Activated naive CD4-positive, alpha-beta T cell treated with anti-CD3 and anti-CD28 coated beads, Interleukin-2, amount 50 U/mL, for 72 hours (primary cell): ENCODE data around the gene TEX22. TPM values are rescaled to one million over a fixed set of nuclear protein-coding genes. Genes with fewer than 3 reads are reported as not detected.

Experiments used
- ATAC-seq, 2 donors: fragments of 150-1000 bp; cut with Tn5 transposase; 2 replicates each; pipeline ENCODE4 v1.10.0; 2021; ENCODE audit warnings: mild to moderate bottlenecking in 2 of 2, moderate library complexity in 2 of 2
- DNase-seq, 2 donors: peaks; one replicate each; pipeline ENCODE4 v3.0.0; 2021 to 2022; ENCODE audit warnings: low spot score in 2 of 2
- H3K27ac Mint-ChIP-seq, 2 donors: one replicate each; pipeline ENCODE4 v1.8.0; 2022; ENCODE audit warnings: mild to moderate bottlenecking in 2 of 2, mixed read lengths in 2 of 2
- H3K36me3 Mint-ChIP-seq, 2 donors: one replicate each; pipeline ENCODE4 v1.8.0; 2022; ENCODE audit warnings: mixed read lengths in 2 of 2
- H3K9me3 Mint-ChIP-seq, 2 donors: one replicate each; pipeline ENCODE4 v1.8.0; 2022; ENCODE audit warnings: mixed read lengths in 2 of 2
- total RNA-seq, 2 donors: library from RNA; stranded (reverse); gene quantifications; one replicate each; pipeline ENCODE4 v1.2.3, GENCODE V29; 2022

TEX22 gene
- total RNA-seq, 2 donors from 2014 or later = 2.0 to 4.6 TPM

GRCh38 chr14:105378873-105379685 lies 19.3 kb upstream of the TEX22 start:
- peaks cover 0 to 5% of the 10 kb centered on the region in 2 donors for H3K9me3 Mint-ChIP-seq
- H3K36me3 Mint-ChIP-seq = no peaks in the 10 kb centered on the region
- H3K27ac Mint-ChIP-seq = peak overlapping the region in 1 of 2 donors; percentile 65
- ATAC-seq (no peak), DNase-seq (no peak)

GRCh38 chr14:105379946-105380345 lies 18.4 kb upstream of the TEX22 start:
- Mint-ChIP-seq H3K9me3 (peaks cover 0 to 5% of the 10 kb centered on the region in 2 donors), H3K36me3 (no peaks in the 10 kb centered on the region), H3K27ac (no peak overlapping the region)
- ATAC-seq (no peak), DNase-seq (no peak)

- no peaks in the 10 kb centered on the region for H3K36me3 Mint-ChIP-seq
- no peak for ATAC-seq
- no peak overlapping the region for H3K27ac Mint-ChIP-seq
- no peak for DNase-seq
- H3K9me3 Mint-ChIP-seq = peaks cover 0 to 2% of the 10 kb centered on the region in 2 donors
These were observed 17.6 kb upstream of the TEX22 start for GRCh38 chr14:105380756-105381155.

GRCh38 chr14:105381446-105382342 lies 16.6 kb upstream of the TEX22 start:
- no peaks in the 10 kb centered on the region for H3K9me3 Mint-ChIP-seq
- no peak overlapping the region for H3K27ac Mint-ChIP-seq
- DNase-seq = no peak
- H3K36me3 Mint-ChIP-seq = no peaks in the 10 kb centered on the region
- ATAC-seq = no peak

- ATAC-seq = no peak
These were observed 15.8 kb upstream of the TEX22 start for GRCh38 chr14:105382343-105383082.

GRCh38 chr14:105383083-105383730 lies 15.1 kb upstream of the TEX22 start:
- Mint-ChIP-seq H3K27ac (no peak overlapping the region), H3K36me3 (no peaks in the 10 kb centered on the region), H3K9me3 (no peaks in the 10 kb centered on the region)
- no peak for DNase-seq
- ATAC-seq = no peak

More at GRCh38 chr14:105382343-105383082, 15.8 kb upstream of the TEX22 start:
- no peaks in the 10 kb centered on the region for H3K36me3 Mint-ChIP-seq
- no peaks in the 10 kb centered on the region for H3K9me3 Mint-ChIP-seq
- H3K27ac Mint-ChIP-seq = no peak overlapping the region
- no peak for DNase-seq

GRCh38 chr14:105384041-105384557 lies 14.2 kb upstream of the TEX22 start:
- ATAC-seq (no peak), DNase-seq (no peak)
- Mint-ChIP-seq H3K36me3 (no peaks in the 10 kb centered on the region), H3K27ac (no peak overlapping the region), H3K9me3 (no peaks in the 10 kb centered on the region)

GRCh38 chr14:105384605-105385321 lies 13.6 kb upstream of the TEX22 start:
- Mint-ChIP-seq H3K36me3 (no peaks in the 10 kb centered on the region), H3K9me3 (no peaks in the 10 kb centered on the region), H3K27ac (no peak overlapping the region)
- DNase-seq (peak in 1 of 2 donors; percentile 52), ATAC-seq (no peak)

GRCh38 chr14:105385322-105385637 lies 13.1 kb upstream of the TEX22 start:
- no peak for DNase-seq
- no peaks in the 10 kb centered on the region for H3K36me3 Mint-ChIP-seq
- H3K9me3 Mint-ChIP-seq = no peaks in the 10 kb centered on the region
- H3K27ac Mint-ChIP-seq = no peak overlapping the region
- no peak for ATAC-seq

GRCh38 chr14:105385698-105386365 lies 12.5 kb upstream of the TEX22 start:
- Mint-ChIP-seq H3K36me3 (no peaks in the 10 kb centered on the region), H3K27ac (no peak overlapping the region), H3K9me3 (no peaks in the 10 kb centered on the region)
- no peak for DNase-seq
- no peak for ATAC-seq

- DNase-seq = no peak
- no peaks in the 10 kb centered on the region for H3K36me3 Mint-ChIP-seq
- ATAC-seq = no peak
- H3K27ac Mint-ChIP-seq = no peak overlapping the region
- H3K9me3 Mint-ChIP-seq = no peaks in the 10 kb centered on the region
These were observed 11.5 kb upstream of the TEX22 start for GRCh38 chr14:105386581-105387529.

GRCh38 chr14:105387530-105387922 lies 10.8 kb upstream of the TEX22 start:
- no peak for ATAC-seq
- no peak for DNase-seq
- Mint-ChIP-seq H3K9me3 (no peaks in the 10 kb centered on the region), H3K27ac (no peak overlapping the region), H3K36me3 (no peaks in the 10 kb centered on the region)

GRCh38 chr14:105388110-105388951 lies 10.0 kb upstream of the TEX22 start:
- Mint-ChIP-seq H3K9me3 (no peaks in the 10 kb centered on the region), H3K36me3 (no peaks in the 10 kb centered on the region), H3K27ac (no peak overlapping the region)
- ATAC-seq (no peak), DNase-seq (no peak)

GRCh38 chr14:105388976-105389375 lies 9.4 kb upstream of the TEX22 start:
- DNase-seq = no peak
- no peak for ATAC-seq
- no peaks in the 10 kb centered on the region for H3K36me3 Mint-ChIP-seq
- H3K9me3 Mint-ChIP-seq = no peaks in the 10 kb centered on the region
- no peak overlapping the region for H3K27ac Mint-ChIP-seq
